GM19372 (cell line): ENCODE measurements around the gene CDH8.

ENCODE experiments used
- ATAC-seq: cut with Tn5 transposase; IDR thresholded peaks from one replicate; pipeline ENCODE4 v1.9.1; 2021; ENCODE audit warnings: mild to moderate bottlenecking, low read depth, moderate library complexity; ENCODE audit not compliant: unreplicated experiment

Gene CDH8

DNA sequence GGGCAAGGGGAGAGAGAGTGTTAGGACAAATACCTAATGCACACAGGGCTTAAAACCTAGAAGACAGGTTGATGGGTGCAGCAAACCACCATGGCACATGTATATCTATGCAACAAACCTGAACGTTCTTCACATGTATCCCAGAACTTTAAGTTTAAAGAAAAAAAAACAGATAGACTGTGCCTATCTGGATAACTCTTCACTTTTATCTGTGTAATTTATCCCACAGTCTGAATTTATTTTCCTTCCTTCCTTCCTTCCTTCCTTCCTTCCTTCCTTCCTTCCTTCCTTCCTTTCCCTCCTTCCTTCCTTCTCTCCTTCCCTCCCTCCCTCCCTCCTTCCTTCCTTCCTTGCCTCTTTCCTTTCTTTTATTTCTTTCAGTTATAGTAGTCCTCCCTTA is 370.7 kb downstream of the CDH8 start:
- ATAC-seq: no peak

DNA sequence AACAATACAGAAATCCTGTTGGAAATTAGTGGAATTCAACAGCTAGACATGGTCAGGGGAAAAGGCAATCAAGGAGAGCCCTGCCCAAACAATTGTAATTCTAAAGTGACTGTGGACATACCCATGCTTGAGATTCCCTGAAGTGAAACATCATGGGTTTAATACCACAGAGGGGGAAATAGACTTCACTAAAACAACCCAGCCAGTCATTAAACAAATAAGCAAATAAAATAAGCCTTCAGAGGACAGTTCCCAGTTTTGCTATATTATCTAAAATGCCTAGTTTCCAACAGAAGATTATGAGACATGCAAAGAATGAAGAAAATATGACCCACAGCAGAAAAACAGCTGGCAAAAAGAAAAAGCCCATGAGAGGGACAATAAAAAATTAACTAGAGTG is 376.3 kb downstream of the CDH8 start:
- ATAC-seq: no peak

DNA sequence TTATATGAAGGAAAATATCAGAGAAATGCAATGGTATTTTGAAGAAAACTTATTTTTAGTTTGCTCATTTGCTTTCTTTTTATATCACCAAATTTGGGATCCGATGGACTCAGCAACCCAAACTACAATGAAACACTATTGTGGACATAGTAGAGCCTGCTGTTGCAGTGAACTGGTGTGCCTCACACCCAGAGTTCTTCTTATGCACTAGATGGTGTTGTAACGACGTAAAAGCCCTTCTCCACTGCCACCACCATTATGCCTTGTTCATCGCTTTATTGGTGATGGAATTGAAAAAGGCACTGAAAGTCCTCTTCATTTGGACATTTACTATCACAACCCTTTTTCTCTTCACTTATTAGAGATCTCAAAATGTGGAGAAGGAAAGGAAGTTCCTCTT is 381.3 kb downstream of the CDH8 start:
- no peak for ATAC-seq

DNA sequence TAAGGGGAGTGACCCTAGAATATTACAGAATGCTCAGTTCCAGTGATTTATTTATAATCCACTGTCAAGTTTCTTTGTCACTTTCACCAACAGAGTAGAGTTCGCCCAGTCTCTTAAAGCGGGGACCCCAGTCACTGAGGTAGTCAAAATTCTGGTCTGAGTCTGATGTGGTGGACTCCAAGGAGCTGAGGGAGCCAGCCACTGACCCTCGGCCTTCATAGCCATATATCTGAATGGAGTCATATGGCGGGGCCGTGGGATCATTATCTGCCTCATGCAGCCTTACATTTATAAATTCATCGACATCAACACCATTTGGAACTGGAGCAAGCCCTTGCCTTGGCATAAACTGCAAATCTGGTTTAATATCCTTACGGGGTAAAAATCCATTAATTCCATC is 382.7 kb downstream of the CDH8 start:
- no peak for ATAC-seq

DNA sequence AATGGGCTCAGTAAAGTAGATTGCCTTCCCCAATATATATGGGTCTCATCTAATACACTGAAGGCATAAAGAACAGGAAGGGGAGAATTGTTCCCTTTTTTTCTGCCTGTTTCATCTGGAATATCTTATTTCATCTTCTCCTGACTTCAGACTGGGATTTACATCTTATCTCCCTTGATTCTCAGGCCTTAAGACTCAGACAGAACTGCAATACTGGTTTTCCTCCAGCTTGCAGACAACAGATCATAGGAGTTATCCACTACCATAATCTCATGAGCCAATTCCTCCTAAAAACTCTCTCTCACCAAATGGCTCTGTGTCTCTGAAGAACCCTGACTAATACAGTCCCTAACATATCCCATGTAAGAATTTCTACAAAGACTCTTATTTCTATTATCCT is 390.7 kb downstream of the CDH8 start:
- ATAC-seq: no peak

DNA sequence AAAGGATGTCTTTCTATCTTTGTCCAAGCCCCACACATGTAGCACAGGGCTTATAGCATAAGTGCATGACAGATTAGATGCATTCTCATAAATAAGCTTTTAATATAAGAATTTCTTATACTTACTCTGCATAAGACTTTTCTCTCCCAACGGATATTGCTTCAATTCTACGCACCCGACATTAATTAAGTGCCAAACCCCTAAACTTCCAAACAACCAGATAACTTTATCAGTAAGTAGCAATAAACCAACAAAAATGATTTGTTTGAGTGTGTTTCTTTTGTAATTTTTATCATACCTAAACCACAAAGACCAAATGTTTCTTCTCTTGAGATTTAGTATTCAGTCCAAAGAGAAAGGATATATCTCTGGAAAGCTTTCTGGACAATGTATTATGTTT is 391.5 kb downstream of the CDH8 start:
- no peak for ATAC-seq

DNA sequence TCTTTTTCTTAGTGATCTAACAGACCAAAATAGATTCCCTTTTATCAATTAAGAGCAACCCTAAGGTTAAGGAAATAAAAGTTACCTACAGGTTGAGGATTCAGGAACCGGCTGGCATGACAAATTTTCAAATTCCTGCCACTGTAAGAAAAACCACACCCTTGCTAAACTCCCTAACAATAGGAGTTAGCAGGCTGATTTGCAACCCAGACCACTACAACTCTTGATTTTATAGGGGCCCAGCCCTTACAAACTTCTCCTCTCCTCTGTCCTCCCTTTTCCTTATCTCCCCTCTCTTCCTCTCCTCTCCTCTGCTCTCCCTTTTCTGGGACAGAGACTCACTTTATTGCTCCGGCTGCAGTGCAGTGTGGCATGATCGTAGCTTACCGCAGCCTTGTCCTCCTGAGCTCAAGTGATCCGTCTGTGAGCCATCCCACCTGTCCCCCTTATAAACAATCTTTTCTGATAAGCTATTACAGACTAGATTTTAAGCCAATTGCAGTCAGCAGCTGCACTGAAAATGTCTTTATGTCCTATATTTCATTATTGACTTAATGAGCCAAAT is 418.9 kb downstream of the CDH8 start:
- no peak for ATAC-seq

DNA sequence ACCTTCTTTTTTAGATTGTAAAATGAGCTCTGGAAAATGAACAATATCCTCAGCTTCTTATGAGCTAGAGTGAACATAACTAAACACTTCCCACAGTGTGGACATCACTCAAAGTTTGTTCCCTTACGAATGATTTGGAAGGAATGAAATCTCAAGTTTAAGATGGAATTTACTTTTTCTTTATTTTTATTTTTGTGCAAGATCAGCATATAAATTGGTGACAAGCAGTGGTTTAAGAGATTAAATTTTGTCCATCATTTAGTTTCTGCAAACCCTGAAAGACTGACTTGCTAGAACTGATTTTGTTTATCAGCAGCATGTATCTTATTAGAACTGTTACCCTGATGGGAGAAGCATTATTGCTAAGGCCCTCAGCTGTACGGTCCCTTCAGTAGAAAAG is 420.1 kb downstream of the CDH8 start:
- no peak for ATAC-seq

DNA sequence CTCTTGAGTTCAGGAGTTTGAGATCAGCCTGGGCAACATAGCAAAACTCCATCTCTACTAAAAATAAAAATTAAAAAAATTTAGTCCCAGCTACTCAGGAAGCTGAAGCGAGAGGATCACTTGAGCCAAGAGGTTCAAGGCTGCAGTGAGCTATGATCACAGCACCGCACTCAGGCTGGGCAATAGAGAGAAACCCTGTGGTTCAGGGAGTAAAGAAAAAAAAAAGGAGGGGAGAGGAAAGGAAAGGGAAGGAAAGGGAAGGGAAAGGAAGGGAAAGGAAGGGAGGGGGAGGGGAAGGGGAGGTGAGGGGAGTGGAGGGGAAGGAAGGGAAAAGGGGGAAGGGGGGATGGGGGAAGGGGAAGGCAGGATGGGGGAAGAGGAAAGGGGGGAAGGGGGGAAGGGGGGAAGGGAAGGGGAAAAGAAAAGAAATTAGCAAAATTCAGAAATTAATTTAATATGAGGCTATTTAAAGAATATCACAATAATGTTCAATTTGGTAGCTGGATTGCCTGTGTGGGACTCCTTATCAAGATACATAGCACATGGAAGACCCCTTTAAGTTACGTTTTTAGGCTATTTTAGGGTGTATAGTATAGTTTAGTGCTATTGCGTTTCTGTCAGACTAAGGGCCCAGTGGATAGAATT is 424.3 kb downstream of the CDH8 start:
- no peak for ATAC-seq

DNA sequence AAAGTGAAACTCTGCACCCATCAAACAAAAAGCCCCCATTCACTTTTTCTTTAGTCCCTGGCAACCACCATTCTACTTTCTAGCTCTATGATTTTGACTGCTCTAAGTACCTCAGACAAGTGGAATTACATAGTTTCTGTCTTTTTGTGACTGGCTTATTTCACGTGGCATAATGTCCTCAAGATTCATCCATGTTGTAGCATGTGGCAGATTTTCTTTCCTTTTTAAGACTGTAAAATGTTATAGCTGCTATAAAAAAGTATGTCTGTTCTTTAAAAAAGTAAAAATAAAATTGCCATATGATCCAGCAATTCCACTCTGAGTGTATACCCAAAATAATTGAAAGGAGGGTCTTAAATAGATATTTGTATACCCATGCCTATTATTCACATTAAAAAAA is 429.7 kb downstream of the CDH8 start:
- ATAC-seq: no peak
